Right atrium auricular region (tissue), 2 donors: ENCODE results near the gene ECM2. TPM values are rescaled to one million over a fixed set of nuclear protein-coding genes. Genes with fewer than 3 reads are reported as not detected.

Experiments
- DNase-seq: peaks from one replicate; pipeline ENCODE4 v3.0.0-alpha.2; 2019; ENCODE audit warnings: low spot score
- H3K27ac ChIP-seq, 2 donors: fragments of 200-600 bp; sonication (generic); 1 replicate in 1 of 2; 2 replicates in 1 of 2; pipeline ENCODE4 v1.5.1; 2016 to 2019
- H3K27me3 ChIP-seq, 2 donors: fragments of 200-600 bp; sonication (generic); one replicate each; pipeline versions ENCODE4 v1.5.1 to v1.6.0; 2017 to 2019
- H3K36me3 ChIP-seq: fragments of 200-600 bp; sonication (generic); one replicate; pipeline ENCODE4 v1.5.1; 2016
- H3K4me1 ChIP-seq, 2 donors: fragments of 200-600 bp; sonication (generic); one replicate each; pipeline versions ENCODE4 v1.5.1 to v1.6.0; 2017 to 2019
- H3K4me3 ChIP-seq, 2 donors: fragments of 200-600 bp; sonication (generic); 1 replicate in 1 of 2; 2 replicates in 1 of 2; pipeline ENCODE4 v1.5.1; 2017 to 2019; ENCODE audit warnings: mild to moderate bottlenecking in 1 of 2, moderate library complexity in 1 of 2
- H3K9me3 ChIP-seq, 2 donors: fragments of 200-600 bp; sonication (generic); one replicate each; pipeline ENCODE4 v1.5.1; 2019
- CTCF ChIP-seq, 2 donors: fragments of 200-600 bp; sonication (generic); IDR thresholded peaks; one replicate each; pipeline ENCODE4 v1.5.1; 2019; ENCODE audit warnings: antibody characterized with exemption in 2 of 2
- total RNA-seq, 2 donors: library from RNA; depleted of rRNA; stranded (reverse); fragments of >200 nt; gene quantifications; one replicate each; pipeline ENCODE4 v1.1.0, GENCODE V29; 2016

The ECM2 gene
- total RNA-seq, 2 donors from 2014 or later = 7.3 to 18.5 TPM

- Histone ChIP-seq H3K27ac (no peak overlapping the region), H3K9me3 (no peaks in the 10 kb centered on the region), H3K4me3 (no peak overlapping the region), H3K4me1 (no peaks in the 10 kb centered on the region), H3K36me3 (no peaks in the 10 kb centered on the region), H3K27me3 (no peaks in the 10 kb centered on the region)
- TF ChIP-seq CTCF (IDR thresholded peaks at IDR 0.05) = no peak
- DNase-seq = no peak
Observed at GRCh38 chr9:92524881-92525280, 10.9 kb downstream of the ECM2 start.

GRCh38 chr9:92522983-92523970, 12.5 kb downstream of the ECM2 start:
- no peaks in the 10 kb centered on the region for H3K27me3 ChIP-seq
- TF ChIP-seq CTCF (IDR thresholded peaks at IDR 0.05) = no peak
- no peaks in the 10 kb centered on the region for H3K4me1 ChIP-seq
- no peaks in the 10 kb centered on the region for H3K36me3 ChIP-seq
- no peak overlapping the region for H3K4me3 ChIP-seq
- H3K27ac ChIP-seq = no peak overlapping the region
- no peaks in the 10 kb centered on the region for H3K9me3 ChIP-seq
- DNase-seq = no peak

- no peak for DNase-seq
- no peak for TF ChIP-seq CTCF (IDR thresholded peaks at IDR 0.05)
- Histone ChIP-seq H3K9me3 (no peaks in the 10 kb centered on the region), H3K36me3 (no peaks in the 10 kb centered on the region), H3K4me1 (no peaks in the 10 kb centered on the region), H3K4me3 (no peak overlapping the region), H3K27ac (no peak overlapping the region), H3K27me3 (no peaks in the 10 kb centered on the region)
Observed at GRCh38 chr9:92520837-92521236, 15.0 kb downstream of the ECM2 start.

GRCh38 chr9:92518199-92518598, 17.6 kb downstream of the ECM2 start:
- no peaks in the 10 kb centered on the region for H3K36me3 ChIP-seq
- no peak overlapping the region for H3K27ac ChIP-seq
- no peaks in the 10 kb centered on the region for H3K9me3 ChIP-seq
- no peak overlapping the region for H3K4me3 ChIP-seq
- DNase-seq = no peak
- H3K27me3 ChIP-seq = no peaks in the 10 kb centered on the region
- H3K4me1 ChIP-seq = peaks cover 0 to 4% of the 10 kb centered on the region in 2 donors
- TF ChIP-seq CTCF (IDR thresholded peaks at IDR 0.05) = no peak

- H3K27me3 ChIP-seq = no peaks in the 10 kb centered on the region
- no peaks in the 10 kb centered on the region for H3K36me3 ChIP-seq
- no peak for DNase-seq
- TF ChIP-seq CTCF (IDR thresholded peaks at IDR 0.05) = no peak
- H3K4me3 ChIP-seq = no peak overlapping the region
- no peak overlapping the region for H3K27ac ChIP-seq
- no peaks in the 10 kb centered on the region for H3K9me3 ChIP-seq
- peaks cover 0 to 7% of the 10 kb centered on the region in 2 donors for H3K4me1 ChIP-seq
Observed at GRCh38 chr9:92517046-92517445, 18.7 kb downstream of the ECM2 start.
